Gastroesophageal sphincter (tissue), 4 donors: ENCODE measurements around the gene ZNF853. TPM values are rescaled to one million over a fixed set of nuclear protein-coding genes. Genes with fewer than 3 reads are reported as not detected.

Source experiments
- ATAC-seq: fragments of 150-250 bp; one replicate; pipeline ENCODE4 v1.9.1; 2016; ENCODE audit warnings: mild to moderate bottlenecking, moderate library complexity
- H3K27ac ChIP-seq, 4 donors: fragments of 200-600 bp; sonication (generic) in 3 of 4; 1 replicate in 3 of 4; 2 replicates in 1 of 4; pipeline ENCODE4 v1.5.1; 2016 to 2019
- H3K27me3 ChIP-seq: fragments of 200-600 bp; sonication (generic); one replicate; pipeline ENCODE4 v1.5.1; 2019
- H3K36me3 ChIP-seq, 2 donors: fragments of 200-600 bp; sonication (generic); one replicate each; pipeline ENCODE4 v1.5.1; 2019; ENCODE audit warnings: control low read depth in 1 of 2
- H3K4me1 ChIP-seq, 3 donors: fragments of 200-600 bp; sonication (generic); 1 replicate in 2 of 3; 2 replicates in 1 of 3; pipeline ENCODE4 v1.5.1; 2016 to 2019; ENCODE audit warnings: control low read depth in 2 of 3
- H3K4me3 ChIP-seq, 2 donors: fragments of 200-600 bp; sonication (generic); one replicate each; pipeline ENCODE4 v1.5.1; 2019; ENCODE audit warnings: mild to moderate bottlenecking in 1 of 2, moderate library complexity in 1 of 2
- H3K9me3 ChIP-seq, 3 donors: fragments of 200-600 bp; sonication (generic); one replicate each; pipeline ENCODE4 v1.5.1; 2017 to 2019; ENCODE audit warnings: control low read depth in 2 of 3
- CTCF ChIP-seq, 4 experiments: fragments of 200-600 bp in 2 of 4; fragments of 450-650 bp in 2 of 4; sonication (generic) in 1 of 4; IDR thresholded peaks; one replicate each; pipeline ENCODE4 v1.5.1; 2017 to 2019; ENCODE audit warnings: antibody characterized with exemption in 4 of 4, mild to moderate bottlenecking in 2 of 4, moderate library complexity in 2 of 4
- EP300 ChIP-seq: sonication (generic); formaldehyde crosslinking; IDR thresholded peaks from one replicate; pipeline ENCODE4 v1.6.1; 2017; ENCODE audit warnings: antibody characterized with exemption, mild to moderate bottlenecking
- POLR2A ChIP-seq, 2 donors: fragments of 450-650 bp; IDR thresholded peaks; one replicate each; pipeline ENCODE4 v1.6.1; 2017; ENCODE audit warnings: antibody characterized with exemption in 2 of 2, mild to moderate bottlenecking in 2 of 2, moderate library complexity in 1 of 2
- POLR2AphosphoS5 ChIP-seq: sonication (generic); formaldehyde crosslinking; IDR thresholded peaks from one replicate; pipeline ENCODE4 v1.6.1; 2017; ENCODE audit warnings: antibody characterized with exemption
- WGBS, 2 donors: methylation state at CpG; one replicate each; pipeline ENCODE4 v1.1.5; 2018; ENCODE audit warnings: low coverage in 1 of 2; 5-methylcytosine and 5-hydroxymethylcytosine counted together
- total RNA-seq, 4 donors: library from RNA; depleted of rRNA; stranded (reverse); fragments of >200 nt; gene quantifications; one replicate each; pipeline ENCODE4 v1.1.0, GENCODE V29; 2016

The ZNF853 gene
- 10 to 100 TPM; 12.9 to 32.3 (median 19.4) TPM for total RNA-seq

GRCh38 chr7:6614953-6615722 is at the start of gene ZNF853:
TSS of gene ZNF853 (plus strand) at chr7:6615610. CDS start at chr7:6616175, 565 bp downstream.
- H3K27ac ChIP-seq: peak within 1 kb of the TSS in 3 of 4 donors; percentile 33 to 71 (median 59)
- ATAC-seq: peak; percentile 64
- H3K27me3 ChIP-seq: no peaks in the 10 kb centered on the region
- H3K9me3 ChIP-seq: no peaks in the 10 kb centered on the region
- H3K36me3 ChIP-seq: peaks cover 0 to 21% of the 10 kb centered on the region in 2 donors
- 0 to 9% methylated on average over 1 to 10 of the region's 91 CpGs for WGBS, 2 donors
- TF ChIP-seq EP300 (no peak), CTCF (IDR thresholded peaks at IDR 0.05) (peak in 1 of 4 experiments; percentile 13)
- H3K4me3 ChIP-seq: peak within 1 kb of the TSS; percentile 66 to 83
- peaks cover 0 to 23% (median 4%) of the 10 kb centered on the region in 3 donors for H3K4me1 ChIP-seq

DNA sequence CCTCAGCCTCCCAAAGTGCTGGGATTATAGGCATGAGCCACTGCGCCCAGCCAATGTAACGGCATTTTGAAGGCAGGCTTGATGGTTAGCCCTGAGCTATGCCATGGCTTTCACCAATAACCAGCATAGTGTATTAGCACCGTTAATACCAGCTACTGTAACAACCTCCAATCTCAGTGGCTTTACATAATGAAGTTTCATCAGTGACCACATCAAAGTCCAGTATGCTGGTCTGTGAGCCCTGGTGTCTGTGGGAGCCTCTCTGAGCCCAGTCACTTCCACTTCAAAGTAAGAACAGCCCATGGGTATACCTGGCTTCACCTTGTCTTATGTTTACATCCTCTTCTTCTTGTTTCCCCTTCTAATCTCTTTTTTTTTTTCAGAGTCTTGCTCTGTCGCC is 49.8 kb upstream of the ZNF853 start:
- no peak for TF ChIP-seq EP300
- TF ChIP-seq POLR2A (IDR thresholded peaks at IDR 0.05): no peak
- TF ChIP-seq POLR2AphosphoS5: no peak
- no peak for TF ChIP-seq CTCF (IDR thresholded peaks at IDR 0.05)
- Histone ChIP-seq H3K36me3 (no peaks in the 10 kb centered on the region), H3K9me3 (no peaks in the 10 kb centered on the region), H3K4me3 (no peak overlapping the region), H3K4me1 (no peaks in the 10 kb centered on the region), H3K27ac (no peak overlapping the region), H3K27me3 (peaks cover 6% of the 10 kb centered on the region)
- WGBS, 2 donors: 88 to 100% methylated on average over 1 to 3 of the region's 4 CpGs
- no peak for ATAC-seq

GRCh38 chr7:6567886-6568285 is 47.5 kb upstream of the ZNF853 start:
- no peaks in the 10 kb centered on the region for H3K36me3 ChIP-seq

DNA sequence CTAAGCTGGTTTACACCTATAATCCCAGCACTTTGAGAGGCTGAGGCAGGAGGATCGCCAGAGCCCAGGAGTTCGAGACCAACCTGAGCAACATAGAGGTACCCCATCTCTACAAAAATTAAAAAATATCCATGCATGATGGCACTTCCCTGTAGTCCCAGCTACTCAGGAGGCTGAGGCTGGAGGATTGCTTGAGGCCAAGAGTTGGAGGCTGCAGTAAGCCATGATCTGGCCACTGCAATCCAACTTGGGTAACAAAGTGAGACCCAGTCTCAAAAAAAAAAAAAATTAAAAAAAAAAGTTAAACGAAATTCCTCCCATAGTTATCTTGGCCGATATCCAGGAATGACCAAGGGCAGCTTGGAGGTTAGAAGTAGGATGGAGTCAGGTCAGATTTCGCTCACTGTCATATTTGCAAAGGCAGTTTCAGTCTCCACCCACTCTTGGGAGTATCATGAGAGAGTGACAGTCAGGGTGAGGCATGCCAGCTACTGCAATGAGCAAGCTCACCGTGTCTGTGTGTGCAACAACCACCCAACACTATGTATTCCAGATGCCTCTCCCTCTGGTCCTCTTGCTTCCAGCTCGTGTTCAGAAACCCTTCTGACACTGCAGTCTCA is 44.1 kb upstream of the ZNF853 start:
- Histone ChIP-seq H3K4me1 (peaks cover 0 to 1% (median 1%) of the 10 kb centered on the region in 3 donors), H3K4me3 (no peak overlapping the region), H3K9me3 (no peaks in the 10 kb centered on the region), H3K36me3 (no peaks in the 10 kb centered on the region), H3K27me3 (no peaks in the 10 kb centered on the region), H3K27ac (no peak overlapping the region)
- TF ChIP-seq CTCF (IDR thresholded peaks at IDR 0.05) (no peak), POLR2AphosphoS5 (no peak), POLR2A (IDR thresholded peaks at IDR 0.05) (no peak), EP300 (no peak)
- WGBS, 2 donors: 52 to 58% methylated on average over 3 to 7 of the region's 7 CpGs
- no peak for ATAC-seq

More at GRCh38 chr7:6567886-6568285, 47.5 kb upstream of the ZNF853 start:
- no peaks in the 10 kb centered on the region for H3K9me3 ChIP-seq
- no peaks in the 10 kb centered on the region for H3K4me1 ChIP-seq
- peaks cover 6% of the 10 kb centered on the region for H3K27me3 ChIP-seq
- ATAC-seq: no peak
- H3K27ac ChIP-seq: no peak overlapping the region
- 87 to 90% methylated on average over 2 to 3 of the region's 3 CpGs for WGBS, 2 donors
- TF ChIP-seq POLR2AphosphoS5 (no peak), POLR2A (IDR thresholded peaks at IDR 0.05) (no peak), CTCF (IDR thresholded peaks at IDR 0.05) (no peak), EP300 (no peak)
- H3K4me3 ChIP-seq: no peak overlapping the region
